Stimulated activated CD8-positive, alpha-beta memory T cell treated with anti-CD3 and anti-CD28 coated beads, Interleukin-7, amount 100 ng/mL, for 48 hours (primary cell): Measurements from ENCODE around the gene SPEM3.

ENCODE experiments used
- DNase-seq, 2 donors: peaks; one replicate each; pipeline ENCODE4 v3.0.0-alpha.2; 2020; ENCODE audit warnings: low read depth in 1 of 2; ENCODE audit errors: extremely low read depth in 1 of 2

SPEM3 gene

DNA sequence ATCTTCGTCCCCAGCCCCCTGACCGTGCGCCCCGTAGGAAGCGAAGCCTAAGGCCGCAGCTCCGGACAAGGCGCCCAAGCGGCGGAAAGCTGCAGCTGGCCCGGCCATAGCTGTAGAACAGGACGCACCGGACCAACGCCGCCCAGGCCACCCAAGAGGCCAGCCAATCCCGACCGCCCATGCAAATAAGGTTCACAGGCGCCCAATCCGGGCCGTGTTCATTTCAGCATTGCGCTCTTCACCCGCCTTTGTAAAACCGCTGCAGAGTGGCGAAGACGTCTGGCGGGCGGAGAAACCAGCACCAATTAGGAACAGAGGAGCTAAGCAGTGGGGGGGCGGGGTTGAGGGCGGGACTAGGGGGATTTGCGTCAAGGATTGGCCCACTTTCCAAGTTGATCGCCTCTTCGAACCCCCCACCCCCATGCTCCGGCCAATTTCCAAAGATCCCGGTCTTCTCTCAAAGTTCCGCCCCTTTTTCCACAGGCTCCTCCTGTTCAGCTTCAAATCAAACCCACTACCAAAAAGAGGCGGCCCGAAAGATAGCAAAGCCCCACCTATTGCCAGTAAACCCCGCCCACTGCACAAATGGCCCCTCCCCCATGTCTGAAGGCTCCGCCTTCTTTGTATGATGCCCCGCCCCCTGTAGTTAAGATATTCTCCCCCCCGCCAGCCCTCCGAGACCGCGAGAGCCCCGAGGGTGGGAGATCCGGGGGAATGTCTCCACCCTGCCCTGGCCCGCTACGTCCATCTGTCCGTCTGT is 24.5 kb upstream of the SPEM3 start, which contains the start of gene TMEM256:
Gene TMEM256, minus strand, starts transcription at position 121 of the 760 bp plus-strand sequence. Its CDS starts 13 bp downstream, at position 108.
- peak; percentile 88 to 97 for DNase-seq

DNA sequence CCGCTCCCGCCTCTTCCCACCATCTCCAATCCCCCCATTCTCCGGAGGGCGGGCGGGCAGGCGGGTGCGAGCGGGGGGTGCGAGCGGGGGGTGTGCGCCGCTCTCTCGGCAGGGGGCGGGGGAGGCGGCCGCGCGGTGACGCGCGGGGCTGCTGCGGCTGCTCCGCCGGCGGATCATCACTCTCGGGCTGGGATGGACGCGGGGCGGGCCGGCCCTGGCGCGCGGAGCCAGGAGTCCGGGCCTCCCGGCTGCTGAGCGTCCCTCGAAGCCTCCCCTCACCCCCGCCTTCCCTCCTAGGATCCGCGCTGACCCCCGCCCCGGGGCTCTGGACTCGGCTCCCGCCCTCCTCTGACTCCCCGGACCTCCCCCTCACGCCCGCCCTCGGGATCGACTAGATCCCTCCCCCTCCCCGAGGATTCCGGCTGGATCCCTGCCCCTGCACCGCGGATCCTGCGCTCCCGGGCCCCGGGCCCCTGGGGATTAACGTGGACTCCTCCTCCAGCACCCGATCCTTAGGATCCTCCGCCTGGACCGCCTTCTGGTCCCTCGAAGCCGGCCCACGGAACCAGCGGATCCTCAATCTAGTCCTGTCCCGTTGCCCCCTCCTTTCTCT is 23.8 kb upstream of the SPEM3 start:
- peak; percentile 26 to 41 for DNase-seq

DNA sequence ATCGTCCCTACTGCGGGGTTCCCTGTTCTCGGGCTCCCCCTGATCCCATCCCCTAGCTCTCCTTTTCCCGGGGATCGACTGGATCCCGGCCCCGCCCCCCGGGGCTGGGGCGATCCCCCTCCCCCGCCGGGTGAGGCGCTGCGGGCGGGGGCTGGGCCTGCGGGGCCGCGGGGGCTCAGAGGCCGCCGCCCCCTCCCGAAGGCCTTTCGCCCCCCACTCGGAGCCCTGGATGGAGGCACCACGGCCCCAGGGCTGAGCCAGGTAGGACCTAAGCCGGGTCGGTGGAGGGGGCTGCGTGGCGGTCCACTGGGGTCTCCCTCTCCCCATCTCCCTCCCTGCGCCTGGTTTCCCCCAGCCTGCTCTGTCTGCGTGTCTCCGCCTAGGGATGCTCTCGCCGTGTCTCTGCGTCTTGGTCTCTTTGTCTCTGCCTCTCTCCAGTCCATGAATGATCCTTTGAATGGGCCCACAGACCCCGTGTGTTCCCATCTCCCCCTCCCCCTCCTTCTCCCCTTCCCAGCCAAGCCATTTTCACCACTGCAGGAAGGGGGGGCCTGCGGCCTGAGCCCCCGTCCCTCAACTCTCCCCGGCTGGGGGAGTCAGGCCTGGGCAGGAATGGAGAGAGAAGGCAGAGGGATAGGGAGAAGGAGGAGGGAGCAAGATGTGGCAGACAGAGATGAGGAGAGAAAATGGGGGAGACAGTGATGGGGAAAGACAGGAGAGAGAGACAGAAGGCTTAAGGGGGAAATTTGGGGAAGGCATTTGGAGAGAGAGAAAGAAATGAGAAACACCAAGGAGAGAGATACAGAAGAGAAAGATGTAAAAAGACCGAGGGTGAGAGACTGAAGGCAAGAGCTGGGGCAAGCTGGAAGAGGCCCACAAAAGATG is 23.1 kb upstream of the SPEM3 start:
- no peak for DNase-seq

DNA sequence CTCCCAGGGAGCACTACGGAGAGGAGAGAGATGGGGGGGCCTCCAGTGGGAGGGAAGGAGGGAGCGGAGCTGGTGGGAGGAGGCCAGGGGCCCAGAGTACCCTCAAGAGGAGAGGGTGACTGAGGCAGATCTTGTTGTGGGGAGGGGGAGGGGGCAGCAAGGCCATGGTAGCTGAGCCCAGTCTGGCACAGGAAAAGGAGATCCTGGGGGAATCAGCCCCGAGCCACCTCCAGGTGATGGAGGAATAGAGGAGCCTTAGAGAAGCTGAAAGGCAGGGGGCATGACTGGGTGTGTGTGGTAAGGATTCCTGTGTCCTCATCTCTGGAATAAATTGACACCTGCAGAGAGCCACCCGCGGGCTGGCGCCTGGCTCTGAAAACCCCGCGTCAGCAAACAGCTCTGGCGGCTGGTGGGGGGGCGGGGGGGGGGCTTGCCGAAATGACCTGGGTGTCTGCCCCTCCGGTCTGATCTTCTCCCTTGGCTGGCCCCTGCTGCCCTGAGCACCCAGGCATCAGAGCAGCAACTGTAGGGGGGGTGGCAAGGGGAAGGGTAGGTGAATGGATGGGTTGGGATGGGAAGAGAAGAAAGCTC is 22.3 kb upstream of the SPEM3 start:
- no peak for DNase-seq

DNA sequence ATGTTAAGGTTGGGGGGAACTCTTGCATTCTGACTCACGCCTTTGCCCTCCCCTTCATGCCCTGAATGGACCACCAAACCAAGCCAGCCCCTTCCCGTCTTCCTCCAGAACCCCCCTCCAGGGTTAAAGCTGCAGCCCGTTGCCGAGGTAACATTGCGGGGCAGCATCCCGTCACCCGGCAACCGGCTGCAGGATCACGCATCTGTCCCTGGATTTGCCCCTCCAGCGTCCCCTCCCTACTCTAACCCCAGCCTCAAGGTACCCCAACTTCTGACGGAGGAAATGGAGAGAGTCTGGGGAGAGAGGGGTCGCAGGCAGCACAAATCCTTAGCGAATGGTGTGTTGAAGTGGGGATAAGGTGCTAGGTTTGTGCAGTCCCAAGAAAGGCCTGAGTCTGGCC is 21.6 kb upstream of the SPEM3 start:
- DNase-seq: no peak

DNA sequence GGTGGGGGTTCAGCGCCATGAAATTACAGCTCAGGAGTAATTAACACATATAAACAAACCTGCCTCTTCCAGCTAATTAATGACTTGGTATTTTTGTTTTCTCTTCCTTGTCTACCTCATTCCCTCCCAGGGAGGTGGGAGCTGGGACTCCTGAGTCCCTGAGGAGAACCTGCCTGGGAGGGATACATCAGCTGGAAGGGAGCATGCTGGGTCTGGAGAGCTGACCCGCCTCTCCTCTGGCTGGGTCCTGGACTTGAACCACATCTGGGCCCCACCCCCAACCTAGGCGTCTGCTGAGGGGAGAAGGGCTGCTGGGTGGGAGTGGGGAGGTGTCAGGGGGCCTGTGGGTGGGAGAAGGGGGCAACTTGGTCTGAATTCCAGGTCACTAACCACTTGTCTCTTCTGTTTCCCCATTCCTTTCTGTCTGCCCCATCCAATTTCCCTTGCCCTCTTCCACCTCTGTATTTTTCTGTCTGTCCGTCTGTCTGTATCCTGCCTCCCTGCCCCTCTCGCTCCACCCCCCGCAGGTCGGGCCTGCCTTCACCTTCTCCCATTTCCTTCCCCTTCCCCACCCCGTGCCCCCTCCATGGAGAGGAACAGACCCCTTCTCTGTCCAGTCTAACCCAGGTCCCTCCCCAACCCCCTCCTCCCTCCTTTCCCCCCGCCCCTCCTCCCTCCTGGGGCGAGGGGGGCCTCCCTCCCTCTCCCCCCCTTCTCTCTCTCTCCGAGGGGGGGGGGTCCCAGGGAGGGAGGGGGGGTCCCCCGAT is 21.0 kb upstream of the SPEM3 start, which contains the start of gene NLGN2:
Gene NLGN2, plus strand, starts transcription at position 361 of the 767 bp plus-strand sequence. CDS start 411 bp downstream, outside the sequence.
- DNase-seq: no peak

DNA sequence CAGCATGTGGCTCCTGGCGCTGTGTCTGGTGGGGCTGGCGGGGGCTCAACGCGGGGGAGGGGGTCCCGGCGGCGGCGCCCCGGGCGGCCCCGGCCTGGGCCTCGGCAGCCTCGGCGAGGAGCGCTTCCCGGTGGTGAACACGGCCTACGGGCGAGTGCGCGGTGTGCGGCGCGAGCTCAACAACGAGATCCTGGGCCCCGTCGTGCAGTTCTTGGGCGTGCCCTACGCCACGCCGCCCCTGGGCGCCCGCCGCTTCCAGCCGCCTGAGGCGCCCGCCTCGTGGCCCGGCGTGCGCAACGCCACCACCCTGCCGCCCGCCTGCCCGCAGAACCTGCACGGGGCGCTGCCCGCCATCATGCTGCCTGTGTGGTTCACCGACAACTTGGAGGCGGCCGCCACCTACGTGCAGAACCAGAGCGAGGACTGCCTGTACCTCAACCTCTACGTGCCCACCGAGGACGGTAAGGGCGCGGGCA is 20.4 kb upstream of the SPEM3 start:
- no peak for DNase-seq

DNA sequence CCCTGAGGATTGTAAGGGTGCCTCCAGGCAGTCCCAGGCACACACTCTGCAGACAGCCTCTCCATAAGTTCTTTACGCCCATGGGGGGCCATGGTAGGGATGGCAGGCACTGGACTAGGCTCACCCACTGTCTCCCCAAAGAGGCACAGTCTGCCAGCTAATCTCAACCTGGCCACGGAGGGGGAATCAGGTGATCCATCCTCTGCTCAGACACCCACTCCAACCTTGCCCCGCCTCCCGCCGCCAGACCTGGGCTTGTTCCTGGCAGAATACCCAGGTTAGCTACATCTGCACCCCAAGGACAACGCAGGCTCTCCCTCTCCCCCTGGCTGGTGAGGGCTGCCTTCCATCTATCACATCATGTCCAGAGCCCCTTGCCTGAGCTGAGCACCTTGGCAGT is 19.8 kb upstream of the SPEM3 start:
- no peak for DNase-seq

DNA sequence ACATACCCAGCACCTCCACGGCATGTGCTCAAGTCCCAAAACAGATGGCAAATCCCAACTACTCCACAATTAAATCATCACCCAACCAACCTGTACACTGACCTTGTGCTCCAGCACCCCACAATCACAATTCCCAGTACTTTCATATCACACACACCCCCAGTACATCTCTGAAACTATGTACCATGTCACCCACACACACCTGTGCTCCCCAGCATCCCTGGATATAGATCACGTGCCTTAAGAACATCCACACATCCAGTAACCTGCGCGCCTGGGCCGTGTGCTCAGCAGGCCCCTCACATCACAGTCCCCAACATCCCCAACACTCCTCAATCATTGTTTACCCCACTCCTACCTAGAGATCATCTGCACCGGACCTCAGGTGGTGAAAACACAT is 18.9 kb upstream of the SPEM3 start:
- DNase-seq: no peak

DNA sequence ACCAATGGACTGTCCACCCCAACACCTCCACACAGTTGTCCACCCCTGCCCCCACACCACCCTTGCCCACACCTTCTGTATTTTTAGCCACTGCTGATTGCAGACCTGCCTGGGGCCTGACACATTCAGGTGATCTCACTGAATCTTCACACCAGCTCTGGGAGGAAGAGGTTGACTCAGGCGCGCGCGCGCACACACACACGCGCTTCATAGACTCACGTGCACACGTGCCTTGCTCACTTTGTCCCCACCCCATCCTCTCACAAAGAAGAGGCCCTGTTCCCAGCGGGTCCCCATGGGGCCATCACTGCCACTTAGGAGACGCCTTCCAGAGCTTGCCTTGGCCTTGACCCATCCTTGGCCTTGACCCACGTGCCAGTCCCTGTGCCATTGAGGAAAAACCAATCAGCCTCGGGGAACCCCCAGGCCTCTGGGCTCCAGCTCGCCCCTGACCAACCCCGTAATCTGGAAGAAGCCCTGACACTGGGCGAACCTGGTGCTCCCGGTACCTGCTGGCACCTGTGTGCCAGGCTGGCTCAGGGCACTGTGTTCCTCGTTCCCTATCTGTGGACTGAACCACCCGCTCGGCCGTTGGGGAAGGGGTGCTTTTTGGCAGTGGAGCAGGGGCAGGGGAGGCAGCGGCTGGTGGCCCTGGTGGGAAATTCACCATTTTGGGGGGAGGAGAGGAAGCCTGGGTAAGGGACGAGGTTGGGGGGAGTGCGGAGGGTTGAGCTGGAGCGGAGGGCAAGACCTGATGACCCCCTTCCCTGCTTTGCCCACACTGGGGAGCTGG is 17.8 kb upstream of the SPEM3 start:
- no peak for DNase-seq

DNA sequence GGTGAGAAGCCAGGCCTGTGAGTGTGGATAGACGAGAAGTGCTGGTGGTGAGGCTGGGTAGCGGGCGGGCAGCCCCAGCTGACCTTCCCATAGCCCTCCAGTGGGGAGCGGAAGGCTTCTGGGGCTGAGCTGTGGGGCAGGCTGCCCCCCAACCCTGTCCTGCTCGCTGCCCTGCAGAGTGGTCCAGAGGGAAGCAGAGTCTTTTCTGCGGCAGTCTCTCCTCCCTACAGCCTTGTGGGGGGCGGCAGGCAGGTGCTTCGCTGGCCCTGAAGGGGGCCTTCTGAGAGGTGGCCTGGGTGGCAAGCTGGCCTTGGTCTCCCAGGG is 17.3 kb upstream of the SPEM3 start:
- no peak for DNase-seq

DNA sequence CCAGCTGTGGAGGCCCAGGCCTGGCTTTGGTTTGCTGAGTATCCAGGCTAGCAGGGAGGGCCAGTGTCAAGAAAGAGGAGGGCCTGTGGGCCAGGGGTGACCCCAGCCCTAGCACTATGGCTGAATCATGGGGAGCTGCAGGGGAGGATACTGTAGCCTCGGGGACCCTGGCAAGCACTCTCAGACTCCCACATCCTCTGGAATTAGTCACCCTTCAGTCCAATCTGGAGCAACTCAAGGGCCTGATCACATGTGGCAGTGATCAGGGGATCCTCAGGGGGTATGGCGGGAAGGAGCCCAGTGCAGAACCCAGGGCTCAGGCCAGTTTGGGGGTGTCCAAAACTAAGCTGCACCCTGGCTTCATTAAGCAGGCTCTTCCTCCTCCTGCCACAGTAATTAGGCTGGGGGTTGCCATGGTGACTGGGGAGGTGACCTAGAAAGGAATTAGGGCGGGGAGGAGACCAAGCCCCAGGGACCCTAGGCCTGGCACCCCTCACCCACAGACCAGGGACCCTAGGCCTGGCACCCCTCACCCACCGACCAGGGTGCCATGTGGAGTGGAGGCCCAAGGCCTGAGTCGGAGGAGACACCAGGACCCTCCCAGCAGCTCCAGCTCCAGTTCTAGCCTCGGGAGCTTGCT is 15.2 kb upstream of the SPEM3 start:
- no peak for DNase-seq

DNA sequence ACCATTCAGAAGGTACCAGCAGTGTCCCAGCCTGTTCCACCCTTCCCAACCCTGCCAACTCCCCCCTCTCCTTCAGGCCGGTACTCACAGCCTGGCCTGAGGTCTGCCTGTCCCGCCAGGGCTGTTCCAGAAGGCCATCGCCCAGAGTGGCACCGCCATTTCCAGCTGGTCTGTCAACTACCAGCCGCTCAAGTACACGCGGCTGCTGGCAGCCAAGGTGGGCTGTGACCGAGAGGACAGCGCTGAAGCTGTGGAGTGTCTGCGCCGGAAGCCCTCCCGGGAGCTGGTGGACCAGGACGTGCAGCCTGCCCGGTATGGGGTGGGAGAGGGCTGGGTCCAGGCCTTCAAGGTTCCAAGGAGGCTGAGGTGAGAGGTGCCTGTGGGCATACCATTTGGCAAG is 13.8 kb upstream of the SPEM3 start:
- no peak for DNase-seq

DNA sequence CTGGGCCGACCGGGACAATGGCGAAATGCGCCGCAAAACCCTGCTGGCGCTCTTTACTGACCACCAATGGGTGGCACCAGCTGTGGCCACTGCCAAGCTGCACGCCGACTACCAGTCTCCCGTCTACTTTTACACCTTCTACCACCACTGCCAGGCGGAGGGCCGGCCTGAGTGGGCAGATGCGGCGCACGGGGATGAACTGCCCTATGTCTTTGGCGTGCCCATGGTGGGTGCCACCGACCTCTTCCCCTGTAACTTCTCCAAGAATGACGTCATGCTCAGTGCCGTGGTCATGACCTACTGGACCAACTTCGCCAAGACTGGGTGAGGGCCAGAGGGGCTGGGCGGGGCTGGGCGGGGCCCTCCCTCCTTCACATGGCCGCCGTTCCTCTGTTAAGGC is 12.9 kb upstream of the SPEM3 start:
- DNase-seq: no peak

DNA sequence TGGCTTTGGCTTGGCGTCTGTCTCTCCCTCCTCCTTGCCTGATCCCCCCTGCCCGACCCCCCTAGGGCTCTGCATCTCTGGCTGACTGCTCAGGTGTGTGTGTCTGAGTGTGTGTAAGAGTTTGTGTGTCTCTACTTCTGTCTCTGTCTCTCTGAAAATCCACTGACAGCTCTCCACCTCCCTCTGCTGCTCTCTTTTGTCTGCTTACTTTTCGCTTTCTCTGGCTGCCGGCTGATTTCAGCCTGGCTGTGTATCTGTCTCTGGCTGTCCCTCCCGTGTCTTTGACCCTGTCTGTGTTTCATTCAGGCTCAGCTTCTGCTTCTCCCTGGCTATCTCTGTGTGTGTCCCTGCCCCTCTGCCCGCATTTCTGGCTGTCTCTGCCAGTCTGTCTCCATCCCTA is 12.3 kb upstream of the SPEM3 start:
- DNase-seq: no peak

DNA sequence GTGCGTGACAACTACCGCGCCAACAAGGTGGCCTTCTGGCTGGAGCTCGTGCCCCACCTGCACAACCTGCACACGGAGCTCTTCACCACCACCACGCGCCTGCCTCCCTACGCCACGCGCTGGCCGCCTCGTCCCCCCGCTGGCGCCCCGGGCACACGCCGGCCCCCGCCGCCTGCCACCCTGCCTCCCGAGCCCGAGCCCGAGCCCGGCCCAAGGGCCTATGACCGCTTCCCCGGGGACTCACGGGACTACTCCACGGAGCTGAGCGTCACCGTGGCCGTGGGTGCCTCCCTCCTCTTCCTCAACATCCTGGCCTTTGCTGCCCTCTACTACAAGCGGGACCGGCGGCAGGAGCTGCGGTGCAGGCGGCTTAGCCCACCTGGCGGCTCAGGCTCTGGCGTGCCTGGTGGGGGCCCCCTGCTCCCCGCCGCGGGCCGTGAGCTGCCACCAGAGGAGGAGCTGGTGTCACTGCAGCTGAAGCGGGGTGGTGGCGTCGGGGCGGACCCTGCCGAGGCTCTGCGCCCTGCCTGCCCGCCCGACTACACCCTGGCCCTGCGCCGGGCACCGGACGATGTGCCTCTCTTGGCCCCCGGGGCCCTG is 11.5 kb upstream of the SPEM3 start:
- DNase-seq: no peak

DNA sequence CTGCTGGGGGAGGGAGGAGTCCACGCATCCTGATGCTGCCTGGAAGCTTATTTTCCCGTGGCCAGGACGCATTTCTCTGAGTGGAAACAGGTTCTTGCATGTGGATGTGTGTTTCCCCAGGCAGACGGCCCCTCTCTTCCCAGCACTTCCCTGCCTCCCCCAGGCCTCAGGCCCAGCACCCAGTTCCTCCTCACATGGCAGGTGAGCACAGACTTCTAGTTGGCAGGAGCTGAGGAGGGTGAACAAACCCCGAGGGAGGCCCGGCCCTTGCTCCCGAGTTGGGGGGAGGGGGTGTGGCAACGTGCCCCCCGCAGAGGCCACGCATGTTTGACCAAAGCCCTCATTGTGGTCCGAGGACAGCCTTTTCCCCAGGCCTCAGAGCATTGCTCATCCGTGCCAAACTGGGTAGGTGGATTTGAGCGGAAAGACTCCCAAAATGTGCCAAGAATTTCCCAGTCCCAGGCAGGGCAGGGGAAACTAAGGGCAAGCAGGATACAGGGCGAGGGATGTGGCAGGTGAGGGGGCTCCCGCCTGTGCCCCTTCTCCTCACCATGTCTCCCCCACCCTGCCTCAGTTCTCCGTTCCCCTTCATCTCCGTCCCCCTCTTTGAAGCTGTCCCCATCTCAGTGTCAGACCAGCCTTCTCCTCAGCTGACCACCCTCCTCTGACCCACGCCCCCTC is 10.0 kb upstream of the SPEM3 start:
- DNase-seq: no peak
